ENCODE results near the gene SETDB2.

Gene SETDB2

GRCh38 chr13:49536144-49536873 is 92.2 kb downstream of the SETDB2 start:
- DNase-seq = no peak

- no peak for DNase-seq
Measured at GRCh38 chr13:49538404-49538803, 94.3 kb downstream of the SETDB2 start.

GRCh38 chr13:49539313-49539712 is 95.2 kb downstream of the SETDB2 start:
- no peak for DNase-seq

- DNase-seq = no peak
Measured at GRCh38 chr13:49539746-49540145, 95.7 kb downstream of the SETDB2 start.

- no peak for DNase-seq
Measured at GRCh38 chr13:49540552-49540951, 96.5 kb downstream of the SETDB2 start.

- DNase-seq = no peak
Measured at GRCh38 chr13:49543656-49544055, 99.6 kb downstream of the SETDB2 start.
